HepG2 (cell line): ENCODE measurements around the gene RNU2-63P. TPM values are rescaled to one million over a fixed set of nuclear protein-coding genes. Genes with fewer than 3 reads are reported as not detected.

Experiments
- ATF3 ChIP-seq: sonication (generic); formaldehyde crosslinking; IDR thresholded peaks from 2 replicates; pipeline ENCODE4 v1.4.0; 2020; ENCODE audit warnings: missing genetic modification reagents
- DZIP1 ChIP-seq: sonication (generic); formaldehyde crosslinking; IDR thresholded peaks from 2 replicates; pipeline ENCODE4 v1.5.0; 2020; ENCODE audit warnings: mild to moderate bottlenecking, missing genetic modification reagents
- HOXD1 ChIP-seq: sonication (generic); formaldehyde crosslinking; IDR thresholded peaks from 2 replicates; pipeline ENCODE4 v1.5.0; 2020; ENCODE audit warnings: missing genetic modification reagents
- NBN ChIP-seq: fragments of 450-650 bp; conservative IDR thresholded peaks from 2 replicates; pipeline ENCODE4 v1.6.1; 2017
- PHF5A ChIP-seq: IDR thresholded peaks from one replicate; pipeline ENCODE4 v1.6.1; 2018; ENCODE audit warnings: low read depth, missing genetic modification reagents; ENCODE audit not compliant: unreplicated experiment
- STAT6 ChIP-seq: sonication (generic); formaldehyde crosslinking; IDR thresholded peaks from 2 replicates; pipeline ENCODE4 v1.4.0; 2020; ENCODE audit warnings: missing genetic modification reagents, mild to moderate bottlenecking, borderline replicate concordance
- ZBTB25 ChIP-seq: IDR thresholded peaks from 2 replicates; pipeline ENCODE4 v1.6.1; 2018; ENCODE audit warnings: missing genetic modification reagents
- ZBTB34 ChIP-seq: sonication (generic); formaldehyde crosslinking; IDR thresholded peaks from 2 replicates; pipeline ENCODE4 v1.8.0; 2022; ENCODE audit warnings: mild to moderate bottlenecking, missing genetic modification reagents
- ZNF276 ChIP-seq: sonication (generic); formaldehyde crosslinking; IDR thresholded peaks from 2 replicates; pipeline ENCODE4 v1.4.0; 2020; ENCODE audit warnings: mild to moderate bottlenecking, low read depth, missing genetic modification reagents
- ZNF280D ChIP-seq: sonication (generic); formaldehyde crosslinking; IDR thresholded peaks from 2 replicates; pipeline ENCODE4 v1.5.1; 2020; ENCODE audit warnings: mild to moderate bottlenecking, missing genetic modification reagents
- ZNF501 ChIP-seq: sonication (generic); formaldehyde crosslinking; IDR thresholded peaks from 2 replicates; pipeline ENCODE4 v1.5.1; 2020; ENCODE audit warnings: mild to moderate bottlenecking, moderate library complexity, missing genetic modification reagents
- ZNF567 ChIP-seq: sonication (generic); formaldehyde crosslinking; IDR thresholded peaks from 2 replicates; pipeline ENCODE4 v1.8.1; 2023; ENCODE audit warnings: mild to moderate bottlenecking, missing genetic modification reagents, borderline replicate concordance
- ZNF616 ChIP-seq: sonication (generic); formaldehyde crosslinking; IDR thresholded peaks from 2 replicates; pipeline ENCODE4 v1.5.0; 2020; ENCODE audit warnings: low read depth, mild to moderate bottlenecking, missing genetic modification reagents
- polyA plus RNA-seq, 8 experiments: library from polyadenylated mRNA; depleted of rRNA in 3 of 8; stranded (reverse) in 7 of 8; unstranded in 1 of 8; fragments of >200 nt; fragmentation: Illumina TruSeq in 4 of 8; extraction: Trizol in 4 of 8; gene quantifications; 2 replicates each; pipeline versions ENCODE4 v1.2.1 to v1.2.3, GENCODE V29; 2011 to 2016; ENCODE audit warnings: low read depth in 4 of 8, missing spikeins in 1 of 8, mixed read lengths in 1 of 8; ENCODE audit not compliant: insufficient read depth in 1 of 8
- total RNA-seq, 5 experiments: library from RNA; depleted of rRNA; stranded (reverse); fragments of >200 nt; fragmentation: Illumina TruSeq; extraction: Trizol; gene quantifications; 2 replicates each; pipeline ENCODE4 v1.2.3, GENCODE V29; 2016; ENCODE audit warnings: low read depth in 1 of 5

RNU2-63P gene
- total and polyA plus RNA-seq, 2 of the 13 experiments (the other 11 are each of a cell fraction or from before 2014, with no cell fraction given), result 6.8 TPM; not detected in 1

GRCh38 chr2:88016086-88016959 lies at the start of gene RNU2-63P (continued):
- TF ChIP-seq ZBTB34 (CRISPR knock-in tag) (peak; percentile 47; the same call in 1 of the 2 replicates), ZNF276 (CRISPR knock-in tag) (0 out of 2 replicates have a peak, but pooled peaks have one; percentile 88), NBN (no peak), ATF3 (CRISPR knock-in tag) (peak; percentile 32; the same call in 1 of the 2 replicates), DZIP1 (CRISPR knock-in tag) (no peak; the same call in 1 of the 2 replicates), HOXD1 (CRISPR knock-in tag) (0 out of 2 replicates have a peak, but pooled peaks have one; percentile 16), ZNF616 (CRISPR knock-in tag) (peak; percentile 55; the same call in 1 of the 2 replicates), ZNF567 (CRISPR knock-in tag) (peak; percentile 88; the same call in 1 of the 2 replicates), ZNF280D (no peak), STAT6 (CRISPR knock-in tag) (peak; percentile 98), ZNF501 (CRISPR knock-in tag) (peak; percentile 90), ZBTB25 (peak; percentile 92), PHF5A (CRISPR knock-in tag) (peak; percentile 97)
